CD4-positive, alpha-beta T cell (primary cell): ENCODE results near the gene GLCE. TPM values are rescaled to one million over a fixed set of nuclear protein-coding genes. Genes with fewer than 3 reads are reported as not detected.

Experiments used
- ATAC-seq: fragments of 200-7000 bp; cut with Tn5 transposase; one replicate; pipeline ENCODE4 v1.10.0; 2022; ENCODE audit warnings: mild to moderate bottlenecking; ENCODE audit not compliant: poor library complexity
- CTCF ChIA-PET: fragments of 350-600 bp; sonication (Branson Sonifier 250); formaldehyde crosslinking; loops from one replicate; lab custom pipeline; 2021; ENCODE audit warnings: antibody characterized with exemption, inconsistent platforms; lab: Charles Lee
- POLR2A ChIA-PET: fragments of 350-600 bp; sonication (Branson Sonifier 250); formaldehyde crosslinking; loops from one replicate; lab custom pipeline; 2021; ENCODE audit warnings: antibody characterized with exemption, inconsistent platforms; lab: Charles Lee
- DNase-seq, 14 experiments: peaks; one replicate each; pipeline ENCODE4 v3.0.0-alpha.2; 2013 to 2020; ENCODE audit warnings: mixed read lengths in 2 of 14
- H3K27ac ChIP-seq, 2 donors: one replicate each; pipeline versions ENCODE4 v1.5.1 to v1.7.0; 2013; ENCODE audit warnings: low read length in 2 of 2, low read depth in 1 of 2, mild to moderate bottlenecking in 1 of 2
- H3K27me3 ChIP-seq, 2 experiments: 1 replicate in 1 of 2; 2 replicates in 1 of 2; pipeline versions ENCODE4 v1.6.1 to v1.7.0; 2013; ENCODE audit warnings: low read length in 2 of 2, control low read depth in 1 of 2, mild to moderate bottlenecking in 1 of 2, moderate library complexity in 1 of 2; ENCODE audit not compliant: insufficient read depth in 2 of 2, control insufficient read depth in 1 of 2
- H3K36me3 ChIP-seq: one replicate; pipeline ENCODE4 v1.6.1; 2013; ENCODE audit warnings: low read length, control low read depth; ENCODE audit not compliant: insufficient read depth
- H3K4me1 ChIP-seq: one replicate; pipeline ENCODE4 v1.6.1; 2013; ENCODE audit warnings: low read length, control low read depth; ENCODE audit not compliant: insufficient read depth
- H3K4me3 ChIP-seq: one replicate; pipeline ENCODE4 v1.5.1; 2013; ENCODE audit warnings: mild to moderate bottlenecking, low read length, moderate library complexity
- H3K9me3 ChIP-seq, 2 experiments: 1 replicate in 1 of 2; 2 replicates in 1 of 2; pipeline versions ENCODE4 v1.6.1 to v1.7.0; 2013; ENCODE audit warnings: low read length in 2 of 2, mild to moderate bottlenecking in 2 of 2, control low read depth in 1 of 2, moderate library complexity in 1 of 2; ENCODE audit not compliant: control insufficient read depth in 1 of 2, insufficient read depth in 1 of 2
- H3K27ac Mint-ChIP-seq: one replicate; pipeline ENCODE4 v1.8.0; 2020; ENCODE audit warnings: mixed read lengths
- H3K27me3 Mint-ChIP-seq: one replicate; pipeline ENCODE4 v1.8.0; 2021; ENCODE audit warnings: mixed read lengths
- H3K36me3 Mint-ChIP-seq: one replicate; pipeline ENCODE4 v1.8.0; 2021; ENCODE audit warnings: low read depth, mixed read lengths
- H3K4me1 Mint-ChIP-seq: one replicate; pipeline ENCODE4 v1.8.0; 2021; ENCODE audit warnings: low read depth, mixed read lengths
- H3K4me3 Mint-ChIP-seq: one replicate; pipeline ENCODE4 v1.8.0; 2020; ENCODE audit warnings: mild to moderate bottlenecking, mixed read lengths
- H3K9me3 Mint-ChIP-seq: one replicate; pipeline ENCODE4 v1.8.0; 2020; ENCODE audit warnings: mixed read lengths
- CTCF ChIP-seq: fragments of 200-600 bp; IDR thresholded peaks from one replicate; pipeline ENCODE4 v1.8.0; 2022; ENCODE audit warnings: antibody characterized with exemption, mild to moderate bottlenecking
- intact Hi-C, 2 experiments: fragments of 100-400 bp; cut with DNase I in 1 of 2; cut with micrococcal nuclease in 1 of 2; formaldehyde crosslinking; loops; one replicate each; pipeline versions ENCODE4 v1.15.1 to v1.9.0; 2023 to 2025; cut with DNase I, micrococcal nuclease
- total RNA-seq, 174 experiments: library from RNA in 2 of 174; stranded (reverse) in 2 of 174; gene quantifications; one replicate each; pipeline ENCODE4 v1.2.3 and lab custom pipeline; 2021 to 2026

Gene GLCE
- total RNA-seq, 2 experiments from 2014 or later, result 3.2 TPM

GRCh38 chr15:69275933-69276560 is 115.6 kb downstream of the GLCE start:
- POLR2A ChIA-PET, result no interaction called here

GRCh38 chr15:69277316-69277715 is 116.9 kb downstream of the GLCE start:
- H3K36me3 ChIP-seq, result no peaks in the 10 kb centered on the region
- CTCF ChIA-PET, result interaction anchor here (1.4 kb wide), 1 partner anchor 15 kb away, joined by 3 read pairs; no protein-coding TSS in a partner anchor
- H3K27me3 ChIP-seq, result peaks cover under 1 to 2% of the 10 kb centered on the region in 2 experiments
- no peak overlapping the region for H3K27ac Mint-ChIP-seq
- no peaks in the 10 kb centered on the region for H3K4me1 Mint-ChIP-seq
- H3K27me3 Mint-ChIP-seq, result no peaks in the 10 kb centered on the region
- H3K4me3 ChIP-seq, result no peak overlapping the region
- no peak overlapping the region for H3K27ac ChIP-seq
- POLR2A ChIA-PET, result no interaction called here
- H3K4me3 Mint-ChIP-seq, result no peak overlapping the region
- H3K36me3 Mint-ChIP-seq, result no peaks in the 10 kb centered on the region
- no peaks in the 10 kb centered on the region for H3K9me3 ChIP-seq
- no peaks in the 10 kb centered on the region for H3K9me3 Mint-ChIP-seq
- no peak for TF ChIP-seq CTCF
- ATAC-seq (no peak), DNase-seq (no peak)
- intact Hi-C loops, result no loop called here
- H3K4me1 ChIP-seq, result no peaks in the 10 kb centered on the region

More at GRCh38 chr15:69275933-69276560, 115.6 kb downstream of the GLCE start:
- no peak overlapping the region for H3K27ac ChIP-seq
- no peak overlapping the region for H3K27ac Mint-ChIP-seq
- no peaks in the 10 kb centered on the region for H3K27me3 ChIP-seq
- H3K36me3 ChIP-seq, result no peaks in the 10 kb centered on the region
- intact Hi-C loops, result no loop called here
- DNase-seq (no peak), ATAC-seq (no peak)
- no peaks in the 10 kb centered on the region for H3K36me3 Mint-ChIP-seq
- H3K4me3 Mint-ChIP-seq, result no peak overlapping the region
- CTCF ChIA-PET, result no interaction called here
- H3K27me3 Mint-ChIP-seq, result no peaks in the 10 kb centered on the region
- H3K9me3 ChIP-seq, result no peaks in the 10 kb centered on the region
- no peak overlapping the region for H3K4me3 ChIP-seq
- H3K9me3 Mint-ChIP-seq, result no peaks in the 10 kb centered on the region
- no peaks in the 10 kb centered on the region for H3K4me1 Mint-ChIP-seq
- no peaks in the 10 kb centered on the region for H3K4me1 ChIP-seq
- TF ChIP-seq CTCF, result no peak

GRCh38 chr15:69279636-69280035 is 119.2 kb downstream of the GLCE start:
- H3K36me3 Mint-ChIP-seq, result no peaks in the 10 kb centered on the region
- Histone ChIP-seq H3K9me3 (no peaks in the 10 kb centered on the region), H3K4me3 (no peak overlapping the region), H3K36me3 (no peaks in the 10 kb centered on the region), H3K27me3 (peaks cover 2 to 4% of the 10 kb centered on the region in 2 experiments), H3K27ac (no peak overlapping the region), H3K4me1 (no peaks in the 10 kb centered on the region)
- CTCF ChIA-PET, result no interaction called here
- intact Hi-C loops, result no loop called here
- no peak overlapping the region for H3K4me3 Mint-ChIP-seq
- no peak for TF ChIP-seq CTCF
- H3K27me3 Mint-ChIP-seq, result no peaks in the 10 kb centered on the region
- no peak overlapping the region for H3K27ac Mint-ChIP-seq
- no peak for DNase-seq
- no peaks in the 10 kb centered on the region for H3K4me1 Mint-ChIP-seq
- no peak for ATAC-seq
- H3K9me3 Mint-ChIP-seq, result no peaks in the 10 kb centered on the region
- POLR2A ChIA-PET, result interaction anchor here (0.6 kb wide), 2 partner anchors 50 to 1488 kb away, joined by 3 read pairs; no protein-coding TSS in a partner anchor
